ENCODE results near the gene MYH4.

Gene MYH4

DNA sequence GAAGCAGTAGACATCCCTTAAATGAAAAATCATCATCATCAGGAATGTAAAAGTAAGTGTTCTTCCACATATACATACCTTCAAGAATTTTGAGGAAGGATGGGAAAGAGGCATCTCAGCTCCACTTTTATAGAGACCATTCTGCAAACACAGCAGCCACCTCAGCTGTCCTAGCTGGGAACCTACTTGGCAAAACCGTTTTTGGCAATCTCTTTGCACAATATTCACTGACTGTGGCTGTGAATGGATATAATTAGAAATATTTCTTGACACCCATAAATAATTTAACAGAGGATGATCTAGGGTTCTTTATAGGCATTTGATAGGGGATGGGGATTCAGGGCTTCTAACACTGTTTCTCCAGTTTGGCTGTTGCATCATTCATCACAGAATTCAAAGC is at the start of gene MYH4:
Gene MYH4, minus strand, starts transcription at position 101 of the 400 bp plus-strand sequence. CDS start 2,814 bp downstream, outside the sequence.
- ChIA-PET POLR2A (no interaction called here), CTCF (interaction anchor here (1.0 kb wide), 1 partner anchor 9 kb away, joined by 3 read pairs; no protein-coding TSS in a partner anchor)
- DNase-seq (ENCODE audit: low read depth, low spot score): no peak
- H3K4me3 ChIP-seq (ENCODE audit: low read depth, low read length): no peak within 1 kb of the TSS
- TF ChIP-seq, protein P1, sequence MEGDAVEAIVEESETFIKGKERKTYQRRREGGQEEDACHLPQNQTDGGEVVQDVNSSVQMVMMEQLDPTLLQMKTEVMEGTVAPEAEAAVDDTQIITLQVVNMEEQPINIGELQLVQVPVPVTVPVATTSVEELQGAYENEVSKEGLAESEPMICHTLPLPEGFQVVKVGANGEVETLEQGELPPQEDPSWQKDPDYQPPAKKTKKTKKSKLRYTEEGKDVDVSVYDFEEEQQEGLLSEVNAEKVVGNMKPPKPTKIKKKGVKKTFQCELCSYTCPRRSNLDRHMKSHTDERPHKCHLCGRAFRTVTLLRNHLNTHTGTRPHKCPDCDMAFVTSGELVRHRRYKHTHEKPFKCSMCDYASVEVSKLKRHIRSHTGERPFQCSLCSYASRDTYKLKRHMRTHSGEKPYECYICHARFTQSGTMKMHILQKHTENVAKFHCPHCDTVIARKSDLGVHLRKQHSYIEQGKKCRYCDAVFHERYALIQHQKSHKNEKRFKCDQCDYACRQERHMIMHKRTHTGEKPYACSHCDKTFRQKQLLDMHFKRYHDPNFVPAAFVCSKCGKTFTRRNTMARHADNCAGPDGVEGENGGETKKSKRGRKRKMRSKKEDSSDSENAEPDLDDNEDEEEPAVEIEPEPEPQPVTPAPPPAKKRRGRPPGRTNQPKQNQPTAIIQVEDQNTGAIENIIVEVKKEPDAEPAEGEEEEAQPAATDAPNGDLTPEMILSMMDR (IDR thresholded peaks at IDR 0.05; ENCODE audit: insufficient read depth, low read length, missing control alignments): no peak

DNA sequence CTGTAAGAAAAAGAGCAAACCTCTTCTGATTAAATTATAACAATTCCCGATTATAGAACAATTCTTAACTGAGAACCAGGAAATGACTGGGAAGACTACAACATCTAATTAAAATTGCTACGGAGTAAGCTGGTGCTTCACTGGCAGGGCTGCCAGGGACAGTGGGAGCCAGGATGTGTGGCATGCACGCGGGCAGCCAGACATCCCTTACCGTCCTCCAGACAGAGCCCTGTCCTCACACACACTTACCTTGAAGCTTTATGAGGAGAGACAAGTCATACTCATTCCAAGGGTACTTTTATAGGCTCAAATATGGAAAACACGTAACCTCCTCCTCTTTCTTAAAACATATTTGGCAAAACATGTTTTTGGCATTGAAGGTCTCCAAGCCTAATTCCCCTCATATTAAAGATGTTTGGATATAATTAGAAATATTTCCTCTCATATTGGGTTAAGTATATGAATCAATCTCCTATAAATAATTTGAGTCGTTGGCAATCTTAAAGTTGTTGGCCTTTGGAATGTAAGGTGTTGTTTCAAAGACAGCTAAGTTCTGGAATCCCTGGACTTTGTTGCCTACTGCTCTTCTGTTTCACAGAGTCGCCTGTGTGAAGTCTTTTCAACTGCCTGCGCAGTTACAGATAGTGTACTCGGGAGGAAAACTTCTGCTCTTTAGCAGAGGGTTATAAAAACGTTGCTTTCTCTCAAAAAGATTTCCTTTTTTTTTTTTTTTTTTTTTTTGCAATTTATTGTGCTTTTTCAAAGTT is 49.1 kb upstream of the MYH4 start, which contains the start of gene MYH1:
Gene MYH1, minus strand, starts transcription at position 272 of the 767 bp plus-strand sequence. CDS start 1,900 bp downstream, outside the sequence.
- H3K4me3 ChIP-seq (ENCODE audit: low read depth, low read length): no peak within 1 kb of the TSS
- TF ChIP-seq, protein P1 (IDR thresholded peaks at IDR 0.05; ENCODE audit: insufficient read depth, low read length, missing control alignments): no peak
- ChIA-PET POLR2A (no interaction called here), CTCF (no interaction called here)
- DNase-seq (ENCODE audit: low read depth, low spot score): no peak

DNA sequence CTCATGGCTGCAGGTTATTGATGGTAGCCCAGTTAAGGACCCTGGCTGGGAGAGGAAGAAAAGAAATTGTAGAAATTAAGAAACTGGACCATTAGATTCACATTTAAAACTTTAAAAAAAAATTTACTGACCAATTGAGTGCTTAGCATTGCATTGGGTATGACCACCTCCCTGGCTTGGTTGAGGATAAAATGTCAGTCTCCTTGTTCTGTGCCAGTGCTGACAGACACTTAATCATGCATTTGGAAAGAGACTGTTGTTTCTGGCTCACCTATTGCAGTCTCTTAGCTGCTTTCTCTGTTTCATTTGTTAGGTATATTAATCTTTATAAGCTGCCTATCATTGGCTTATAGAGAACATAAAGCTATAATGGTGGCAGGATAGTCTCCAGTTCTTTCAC is 47.3 kb upstream of the MYH4 start:
- POLR2A ChIA-PET: no interaction called here

DNA sequence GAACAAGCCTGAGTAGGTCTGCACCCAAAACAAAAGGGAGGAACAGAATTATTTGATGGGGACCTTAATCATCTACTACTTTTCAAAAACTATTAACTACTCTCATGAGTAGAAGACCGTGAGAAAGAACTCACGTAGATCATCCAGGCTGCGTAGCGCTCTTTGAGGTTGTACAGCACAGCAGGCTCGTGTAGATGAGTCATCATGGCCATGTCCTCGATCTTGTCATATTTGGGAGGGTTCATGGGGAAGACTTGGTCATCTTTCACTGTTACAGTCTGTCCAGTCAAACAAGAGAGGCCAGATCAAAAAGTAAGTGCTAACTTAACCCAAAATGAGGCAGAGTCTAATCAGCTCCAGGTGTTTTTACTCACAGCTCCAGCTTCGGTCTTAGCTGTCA is 46.7 kb upstream of the MYH4 start:
- no peak for DNase-seq (ENCODE audit: low read depth, low spot score)
- ChIA-PET POLR2A (no interaction called here), CTCF (no interaction called here)
- no peak overlapping the region for H3K4me3 ChIP-seq (ENCODE audit: low read depth, low read length)
- TF ChIP-seq, protein P1 (IDR thresholded peaks at IDR 0.05; ENCODE audit: insufficient read depth, low read length, missing control alignments): no peak

More for the DNA sequence above, 47.3 kb upstream of the MYH4 start:
- DNase-seq (ENCODE audit: low read depth, low spot score): no peak
- no peak overlapping the region for H3K4me3 ChIP-seq (ENCODE audit: low read depth, low read length)
- TF ChIP-seq, protein P1 (IDR thresholded peaks at IDR 0.05; ENCODE audit: insufficient read depth, low read length, missing control alignments): no peak
- CTCF ChIA-PET: no interaction called here

DNA sequence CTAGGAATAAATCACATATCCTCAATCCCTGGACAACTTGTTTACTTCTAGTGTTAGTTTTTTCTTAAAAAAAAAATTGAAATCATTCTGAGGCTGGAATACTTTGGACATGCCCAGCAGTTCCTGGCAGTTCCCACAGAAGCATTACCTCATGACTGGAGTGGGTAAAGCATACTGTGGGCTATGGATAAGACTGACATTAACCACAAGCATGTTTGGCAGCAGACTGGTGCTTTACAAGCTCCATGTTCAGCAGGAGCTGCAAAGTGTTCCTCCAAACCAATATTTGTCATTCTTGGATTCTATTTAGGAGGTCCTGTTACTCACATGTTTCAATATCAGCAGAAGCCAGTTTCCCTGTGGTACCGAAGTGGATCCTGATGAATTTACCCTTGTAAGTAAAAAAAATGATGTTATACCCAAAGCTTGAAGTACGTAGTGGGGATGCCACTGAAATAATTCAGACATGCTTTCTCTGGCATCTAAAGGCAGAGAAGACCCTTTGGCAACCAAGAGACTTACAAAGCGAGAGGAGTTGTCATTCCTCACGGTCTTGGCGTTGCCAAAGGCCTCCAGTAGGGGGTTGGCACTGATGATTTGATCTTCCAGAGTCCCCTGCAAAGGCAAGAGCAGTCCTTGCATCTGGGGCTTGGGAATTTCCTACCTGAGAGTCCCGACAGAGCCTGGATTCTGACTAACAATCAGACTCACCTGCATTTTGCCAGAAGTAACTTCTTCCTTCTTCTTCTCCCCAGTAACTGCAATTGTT is 44.1 kb upstream of the MYH4 start:
- ChIA-PET CTCF (interaction anchor here (1.4 kb wide), 1 partner anchor 14 kb away, joined by 3 read pairs; no protein-coding TSS in a partner anchor), POLR2A (no interaction called here)
- H3K4me3 ChIP-seq (ENCODE audit: low read depth, low read length): no peak overlapping the region
- no peak for DNase-seq (ENCODE audit: low read depth, low spot score)
- TF ChIP-seq, protein P1 (IDR thresholded peaks at IDR 0.05; ENCODE audit: insufficient read depth, low read length, missing control alignments): no peak

DNA sequence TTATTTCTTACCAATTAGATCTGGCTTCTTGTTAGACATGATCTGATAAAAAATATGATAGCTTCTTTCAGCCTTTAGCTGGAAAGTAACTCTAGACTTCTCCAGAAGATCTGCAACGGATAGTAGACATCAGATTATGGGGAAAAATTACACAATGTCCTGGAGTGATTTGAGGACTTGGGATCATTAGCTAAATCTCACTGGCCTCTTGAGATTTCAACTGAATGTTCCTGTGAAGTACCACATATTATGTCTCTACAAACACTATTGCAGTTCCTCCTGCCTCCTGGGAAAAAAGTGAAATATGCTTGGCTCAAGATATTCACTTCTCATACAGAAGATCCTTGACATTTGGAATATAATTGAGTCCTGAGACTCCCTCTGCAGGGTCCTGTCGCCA is 43.5 kb upstream of the MYH4 start:
- no peak for DNase-seq (ENCODE audit: low read depth, low spot score)
- H3K4me3 ChIP-seq (ENCODE audit: low read depth, low read length): no peak overlapping the region
- ChIA-PET CTCF (interaction anchor here (1.4 kb wide), 1 partner anchor 14 kb away, joined by 3 read pairs; no protein-coding TSS in a partner anchor), POLR2A (no interaction called here)
- TF ChIP-seq, protein P1 (IDR thresholded peaks at IDR 0.05; ENCODE audit: insufficient read depth, low read length, missing control alignments): no peak
